IPS-11a (cell line): Measurements from ENCODE around the gene CLDN5.

Source experiments
- H3K4me3 ChIP-seq: one replicate; pipeline ENCODE4 v1.5.1; 2013; ENCODE audit warnings: low read depth, low read length, control low read depth

CLDN5 gene

GRCh38 chr22:19506212-19506611 lies 18.0 kb downstream of the CLDN5 start:
- no peak overlapping the region for H3K4me3 ChIP-seq

- no peak overlapping the region for H3K4me3 ChIP-seq
Observed at GRCh38 chr22:19505735-19506126, 18.5 kb downstream of the CLDN5 start.

- no peak overlapping the region for H3K4me3 ChIP-seq
Observed at GRCh38 chr22:19504900-19505734, 19.1 kb downstream of the CLDN5 start.

GRCh38 chr22:19503869-19504268 lies 20.3 kb downstream of the CLDN5 start:
- no peak overlapping the region for H3K4me3 ChIP-seq

GRCh38 chr22:19503367-19503766 lies 20.8 kb downstream of the CLDN5 start:
- H3K4me3 ChIP-seq: no peak overlapping the region

- no peak overlapping the region for H3K4me3 ChIP-seq
Observed at GRCh38 chr22:19501897-19502447, 22.2 kb downstream of the CLDN5 start.

- H3K4me3 ChIP-seq: no peak overlapping the region
Observed at GRCh38 chr22:19499880-19500242, 24.3 kb downstream of the CLDN5 start.

- H3K4me3 ChIP-seq: no peak overlapping the region
Observed at GRCh38 chr22:19499236-19499879, 24.9 kb downstream of the CLDN5 start.

- H3K4me3 ChIP-seq: no peak overlapping the region
Observed at GRCh38 chr22:19498866-19499190, 25.4 kb downstream of the CLDN5 start.

GRCh38 chr22:19498154-19498865 lies 25.9 kb downstream of the CLDN5 start:
- no peak overlapping the region for H3K4me3 ChIP-seq

GRCh38 chr22:19497245-19497644 lies 27.0 kb downstream of the CLDN5 start:
- no peak overlapping the region for H3K4me3 ChIP-seq

GRCh38 chr22:19496324-19496630 lies 27.9 kb downstream of the CLDN5 start:
- no peak overlapping the region for H3K4me3 ChIP-seq

GRCh38 chr22:19495562-19496323 lies 28.5 kb downstream of the CLDN5 start:
- H3K4me3 ChIP-seq: no peak overlapping the region

GRCh38 chr22:19494676-19495173 lies 29.5 kb downstream of the CLDN5 start:
- no peak overlapping the region for H3K4me3 ChIP-seq

- no peak overlapping the region for H3K4me3 ChIP-seq
Observed at GRCh38 chr22:19494001-19494560, 30.1 kb downstream of the CLDN5 start.

- no peak overlapping the region for H3K4me3 ChIP-seq
Observed at GRCh38 chr22:19492504-19493174, 31.6 kb downstream of the CLDN5 start.

- H3K4me3 ChIP-seq: no peak overlapping the region
Observed at GRCh38 chr22:19490628-19491230, 33.5 kb downstream of the CLDN5 start.

- no peak overlapping the region for H3K4me3 ChIP-seq
Observed at GRCh38 chr22:19488884-19489843, 35.0 kb downstream of the CLDN5 start.

- H3K4me3 ChIP-seq: no peak overlapping the region
Observed at GRCh38 chr22:19488285-19488684, 35.9 kb downstream of the CLDN5 start.
